ENCODE data around the gene MUSTN1.

The MUSTN1 gene

DNA sequence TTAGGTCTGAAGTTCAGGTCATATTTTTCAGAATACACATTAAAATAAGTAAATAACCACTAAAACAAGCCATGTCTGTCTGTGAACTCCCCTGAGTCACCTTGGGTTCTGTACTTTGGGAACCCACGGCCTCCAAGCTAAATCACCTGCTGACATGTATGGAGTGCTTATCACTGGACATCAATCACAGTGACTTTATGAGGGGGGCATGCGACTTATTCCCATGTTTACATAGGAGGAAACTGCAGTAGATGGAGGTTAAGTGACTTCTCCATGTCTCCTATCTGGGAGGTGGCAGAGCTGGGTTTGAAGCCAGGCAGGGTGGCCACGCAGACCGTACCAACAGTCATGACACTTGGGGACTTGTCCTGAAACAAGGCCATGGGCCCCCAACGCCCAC, 12.5 kb downstream of the MUSTN1 start:
- no peak for TF ChIP-seq TAF1 (IDR thresholded peaks at IDR 0.05; ENCODE audit: borderline replicate concordance, insufficient read depth, low read length)
- TF ChIP-seq SIN3A (IDR thresholded peaks at IDR 0.05; ENCODE audit: borderline replicate concordance, insufficient read depth, low read length) = no peak
- TF ChIP-seq FOXP2 (optimal IDR thresholded peaks at IDR 0.05; ENCODE audit: borderline replicate concordance, extremely low read depth, extremely low read length, insufficient read depth) = no peak
- TF ChIP-seq, protein P1, sequence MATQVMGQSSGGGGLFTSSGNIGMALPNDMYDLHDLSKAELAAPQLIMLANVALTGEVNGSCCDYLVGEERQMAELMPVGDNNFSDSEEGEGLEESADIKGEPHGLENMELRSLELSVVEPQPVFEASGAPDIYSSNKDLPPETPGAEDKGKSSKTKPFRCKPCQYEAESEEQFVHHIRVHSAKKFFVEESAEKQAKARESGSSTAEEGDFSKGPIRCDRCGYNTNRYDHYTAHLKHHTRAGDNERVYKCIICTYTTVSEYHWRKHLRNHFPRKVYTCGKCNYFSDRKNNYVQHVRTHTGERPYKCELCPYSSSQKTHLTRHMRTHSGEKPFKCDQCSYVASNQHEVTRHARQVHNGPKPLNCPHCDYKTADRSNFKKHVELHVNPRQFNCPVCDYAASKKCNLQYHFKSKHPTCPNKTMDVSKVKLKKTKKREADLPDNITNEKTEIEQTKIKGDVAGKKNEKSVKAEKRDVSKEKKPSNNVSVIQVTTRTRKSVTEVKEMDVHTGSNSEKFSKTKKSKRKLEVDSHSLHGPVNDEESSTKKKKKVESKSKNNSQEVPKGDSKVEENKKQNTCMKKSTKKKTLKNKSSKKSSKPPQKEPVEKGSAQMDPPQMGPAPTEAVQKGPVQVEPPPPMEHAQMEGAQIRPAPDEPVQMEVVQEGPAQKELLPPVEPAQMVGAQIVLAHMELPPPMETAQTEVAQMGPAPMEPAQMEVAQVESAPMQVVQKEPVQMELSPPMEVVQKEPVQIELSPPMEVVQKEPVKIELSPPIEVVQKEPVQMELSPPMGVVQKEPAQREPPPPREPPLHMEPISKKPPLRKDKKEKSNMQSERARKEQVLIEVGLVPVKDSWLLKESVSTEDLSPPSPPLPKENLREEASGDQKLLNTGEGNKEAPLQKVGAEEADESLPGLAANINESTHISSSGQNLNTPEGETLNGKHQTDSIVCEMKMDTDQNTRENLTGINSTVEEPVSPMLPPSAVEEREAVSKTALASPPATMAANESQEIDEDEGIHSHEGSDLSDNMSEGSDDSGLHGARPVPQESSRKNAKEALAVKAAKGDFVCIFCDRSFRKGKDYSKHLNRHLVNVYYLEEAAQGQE (IDR thresholded peaks at IDR 0.05; ENCODE audit: insufficient read depth in 1 of 2, low read depth in 2 of 2, low read length in 2 of 2) = no peak
- no peak for TF ChIP-seq POLR2AphosphoS5 (IDR thresholded peaks at IDR 0.05; ENCODE audit: low read depth, low read length)

DNA sequence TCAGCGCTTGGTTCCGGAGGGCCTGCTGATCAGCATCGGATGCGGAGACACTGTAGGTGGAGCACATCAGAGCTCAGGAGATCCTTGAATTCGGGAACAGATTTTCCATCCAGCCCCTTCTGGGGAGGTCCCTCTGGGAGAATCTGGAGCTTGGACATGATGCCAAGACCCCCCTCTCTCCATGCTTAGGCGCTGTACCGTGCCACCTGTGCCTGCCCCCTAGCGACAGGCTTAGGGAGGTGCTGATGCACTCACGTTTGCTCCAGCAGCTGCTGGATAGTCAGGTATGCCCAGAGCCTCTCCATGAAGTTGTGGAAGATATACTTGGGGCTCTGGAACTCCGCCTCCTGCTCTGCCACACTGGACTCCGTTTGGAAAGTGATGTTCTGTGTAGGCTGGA, 14.1 kb downstream of the MUSTN1 start:
- TF ChIP-seq POLR2AphosphoS5 (IDR thresholded peaks at IDR 0.05; ENCODE audit: low read depth, low read length) (no peak), TAF1 (IDR thresholded peaks at IDR 0.05; ENCODE audit: borderline replicate concordance, insufficient read depth, low read length) (no peak), FOXP2 (optimal IDR thresholded peaks at IDR 0.05; ENCODE audit: borderline replicate concordance, extremely low read depth, extremely low read length, insufficient read depth) (no peak), SIN3A (IDR thresholded peaks at IDR 0.05; ENCODE audit: borderline replicate concordance, insufficient read depth, low read length) (no peak)
- TF ChIP-seq, protein P1 (IDR thresholded peaks at IDR 0.05; ENCODE audit: insufficient read depth in 1 of 2, low read depth in 2 of 2, low read length in 2 of 2) = no peak

GRCh38 chr3:52819936-52820335, 14.9 kb downstream of the MUSTN1 start:
- TF ChIP-seq POLR2AphosphoS5 (IDR thresholded peaks at IDR 0.05; ENCODE audit: low read depth, low read length) = no peak
- TF ChIP-seq, protein P1 (IDR thresholded peaks at IDR 0.05; ENCODE audit: insufficient read depth in 1 of 2, low read depth in 2 of 2, low read length in 2 of 2) = no peak
- TF ChIP-seq SIN3A (IDR thresholded peaks at IDR 0.05; ENCODE audit: borderline replicate concordance, insufficient read depth, low read length) = no peak
- no peak for TF ChIP-seq TAF1 (IDR thresholded peaks at IDR 0.05; ENCODE audit: borderline replicate concordance, insufficient read depth, low read length)
- TF ChIP-seq FOXP2 (optimal IDR thresholded peaks at IDR 0.05; ENCODE audit: borderline replicate concordance, extremely low read depth, extremely low read length, insufficient read depth) = no peak

- TF ChIP-seq, protein P1 (IDR thresholded peaks at IDR 0.05; ENCODE audit: insufficient read depth in 1 of 2, low read depth in 2 of 2, low read length in 2 of 2) = no peak
- TF ChIP-seq FOXP2 (optimal IDR thresholded peaks at IDR 0.05; ENCODE audit: borderline replicate concordance, extremely low read depth, extremely low read length, insufficient read depth) = no peak
- no peak for TF ChIP-seq POLR2AphosphoS5 (IDR thresholded peaks at IDR 0.05; ENCODE audit: low read depth, low read length)
- no peak for TF ChIP-seq SIN3A (IDR thresholded peaks at IDR 0.05; ENCODE audit: borderline replicate concordance, insufficient read depth, low read length)
- TF ChIP-seq TAF1 (IDR thresholded peaks at IDR 0.05; ENCODE audit: borderline replicate concordance, insufficient read depth, low read length) = no peak
These were observed 17.0 kb downstream of the MUSTN1 start for GRCh38 chr3:52817860-52818259.

DNA sequence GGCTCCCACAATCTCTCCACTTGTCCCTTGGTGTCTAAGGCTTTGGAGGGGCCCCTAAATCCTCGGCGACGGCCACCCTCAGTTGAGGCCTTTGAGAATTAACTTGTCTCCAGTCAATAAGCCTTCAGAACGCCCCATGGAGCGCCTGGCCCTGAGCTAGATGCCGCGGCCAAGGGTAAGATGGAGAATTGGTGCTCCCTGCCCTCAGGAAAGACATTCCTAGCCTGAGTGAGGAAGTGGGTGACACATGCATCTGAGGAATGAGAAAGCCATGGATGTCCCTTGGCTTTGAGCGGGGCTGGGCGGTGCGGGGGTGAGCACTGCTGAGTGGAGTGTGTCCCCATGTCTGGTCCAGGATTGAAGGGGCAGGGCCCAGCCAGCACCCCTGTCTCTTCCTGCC, 17.6 kb downstream of the MUSTN1 start:
- TF ChIP-seq SIN3A (IDR thresholded peaks at IDR 0.05; ENCODE audit: borderline replicate concordance, insufficient read depth, low read length) = no peak
- no peak for TF ChIP-seq POLR2AphosphoS5 (IDR thresholded peaks at IDR 0.05; ENCODE audit: low read depth, low read length)
- no peak for TF ChIP-seq FOXP2 (optimal IDR thresholded peaks at IDR 0.05; ENCODE audit: borderline replicate concordance, extremely low read depth, extremely low read length, insufficient read depth)
- TF ChIP-seq, protein P1 (IDR thresholded peaks at IDR 0.05; ENCODE audit: insufficient read depth in 1 of 2, low read depth in 2 of 2, low read length in 2 of 2) = no peak
- no peak for TF ChIP-seq TAF1 (IDR thresholded peaks at IDR 0.05; ENCODE audit: borderline replicate concordance, insufficient read depth, low read length)

Measured in PFSK-1 (cell line).